GM12878 (cell line): ENCODE measurements around the gene NIN. TPM values are rescaled to one million over a fixed set of nuclear protein-coding genes. Genes with fewer than 3 reads are reported as not detected.

Source experiments
- CBX3 ChIP-seq: fragments of 200-600 bp; sonication (generic); IDR thresholded peaks from 2 replicates; pipeline ENCODE4 v1.6.1; 2016; ENCODE audit warnings: low read depth, borderline replicate concordance
- CBX5 ChIP-seq: sonication (generic); IDR thresholded peaks from 2 replicates; pipeline ENCODE4 v1.6.1; 2016; ENCODE audit warnings: low read depth, moderate library complexity, mild to moderate bottlenecking, inconsistent platforms
- CHD2 ChIP-seq: IDR thresholded peaks from 2 replicates; pipeline ENCODE4 v1.6.1; 2011; ENCODE audit warnings: low read depth, low read length, improper control_type of control experiment, borderline replicate concordance
- CREM ChIP-seq: IDR thresholded peaks from 2 replicates; pipeline ENCODE4 v1.6.1; 2014; ENCODE audit warnings: antibody characterized with exemption, low read depth
- CUX1 ChIP-seq: IDR thresholded peaks from 2 replicates; pipeline ENCODE4 v1.6.1; 2012; ENCODE audit warnings: improper control_type of control experiment, low read depth, low read length; ENCODE audit not compliant: insufficient replicate concordance
- EED ChIP-seq: sonication (generic); IDR thresholded peaks from 2 replicates; pipeline ENCODE4 v1.6.1; 2016; ENCODE audit warnings: antibody characterized with exemption, low read depth
- EP300 ChIP-seq, 2 experiments: fragments of 150-350 bp in 1 of 2; IDR thresholded peaks; 2 replicates each; pipeline ENCODE4 v1.6.1; 2011 to 2012; ENCODE audit warnings: low read depth in 2 of 2, low read length in 2 of 2, borderline replicate concordance in 1 of 2, improper control_type of control experiment in 1 of 2, inconsistent platforms in 1 of 2; ENCODE audit not compliant: control insufficient read depth in 1 of 2
- ESRRA ChIP-seq: IDR thresholded peaks from 2 replicates; pipeline ENCODE4 v1.6.1; 2012; ENCODE audit warnings: mild to moderate bottlenecking, low read length, improper control_type of control experiment
- HDAC6 ChIP-seq: fragments of 200-600 bp; sonication (generic); IDR thresholded peaks from one replicate; pipeline ENCODE4 v1.8.0; 2017; ENCODE audit warnings: antibody characterized with exemption; ENCODE audit not compliant: unreplicated experiment
- JUND ChIP-seq: IDR thresholded peaks from 2 replicates; pipeline ENCODE4 v1.6.1; 2012; ENCODE audit warnings: low read depth, mild to moderate bottlenecking, low read length, improper control_type of control experiment, moderate library complexity
- NBN ChIP-seq: fragments of 450-650 bp; IDR thresholded peaks from 2 replicates; pipeline ENCODE4 v1.6.1; 2016
- NFYA ChIP-seq: IDR thresholded peaks from 2 replicates; pipeline ENCODE4 v1.6.1; 2011; ENCODE audit warnings: low read depth, mild to moderate bottlenecking, low read length, improper control_type of control experiment, borderline replicate concordance
- NR2C2 ChIP-seq: IDR thresholded peaks from 2 replicates; pipeline ENCODE4 v1.6.1; 2011; ENCODE audit warnings: borderline replicate concordance, low read depth; ENCODE audit not compliant: control insufficient read depth, insufficient read length
- POLR2A ChIP-seq: IDR thresholded peaks from 2 replicates; pipeline ENCODE4 v1.6.1; 2011; ENCODE audit warnings: low read depth, mild to moderate bottlenecking, low read length
- POLR2AphosphoS2 ChIP-seq: IDR thresholded peaks from 2 replicates; pipeline ENCODE4 v1.6.1; 2011; ENCODE audit warnings: low read depth, mild to moderate bottlenecking, low read length, improper control_type of control experiment, moderate library complexity
- POLR2AphosphoS5 ChIP-seq: IDR thresholded peaks from 2 replicates; pipeline ENCODE4 v1.6.1; 2011; ENCODE audit warnings: mild to moderate bottlenecking, low read length, inconsistent platforms
- REST ChIP-seq: IDR thresholded peaks from 2 replicates; pipeline ENCODE4 v1.6.1; 2012; ENCODE audit warnings: mild to moderate bottlenecking, low read depth, low read length
- RFX5 ChIP-seq: IDR thresholded peaks from 2 replicates; pipeline ENCODE4 v1.6.1; 2011; ENCODE audit warnings: low read depth, low read length, improper control_type of control experiment
- SMAD1 ChIP-seq: fragments of 450-650 bp; IDR thresholded peaks from 2 replicates; pipeline ENCODE4 v1.6.1; 2018; ENCODE audit warnings: mild to moderate bottlenecking, low read depth; ENCODE audit not compliant: partially characterized antibody
- SPI1 ChIP-seq: IDR thresholded peaks from 2 replicates; pipeline ENCODE4 v1.6.1; 2011; ENCODE audit warnings: low read depth, mild to moderate bottlenecking, low read length, moderate library complexity, borderline replicate concordance; ENCODE audit not compliant: insufficient read depth
- TAF1 ChIP-seq: IDR thresholded peaks from 2 replicates; pipeline ENCODE4 v1.6.1; 2011; ENCODE audit warnings: mild to moderate bottlenecking, low read depth, low read length, borderline replicate concordance
- WRNIP1 ChIP-seq: IDR thresholded peaks from 2 replicates; pipeline ENCODE4 v1.6.1; 2011; ENCODE audit warnings: low read depth, low read length, improper control_type of control experiment, borderline replicate concordance
- ZNF384 ChIP-seq: IDR thresholded peaks from 2 replicates; pipeline ENCODE4 v1.6.1; 2012; ENCODE audit warnings: low read depth, mild to moderate bottlenecking, low read length, improper control_type of control experiment, borderline replicate concordance
- polyA plus RNA-seq, 11 experiments: library from polyadenylated mRNA; depleted of rRNA in 4 of 11; unstranded in 6 of 11; stranded (reverse) in 5 of 11; fragments of >200 nt; fragmentation: Nextera tagmentation in 4 of 11; fragmentation: Illumina TruSeq in 1 of 11; extraction: Ambion mirVana in 4 of 11; extraction: Trizol in 1 of 11; gene quantifications; 1 replicate in 1 of 11; 2 replicates in 10 of 11; pipeline versions ENCODE4 v1.2.1 to v1.2.3, GENCODE V29; 2011 to 2016; ENCODE audit warnings: inconsistent platforms in 2 of 11, missing spikeins in 2 of 11, low read depth in 1 of 11
- total RNA-seq, 4 experiments: library from RNA; depleted of rRNA in 3 of 4; stranded (reverse); fragments of >200 nt in 3 of 4; fragmentation: Illumina TruSeq in 1 of 4; extraction: Trizol in 1 of 4; gene quantifications; 2 replicates each; pipeline versions ENCODE4 v1.2.1 to v1.2.3, GENCODE V29; 2013 to 2021

NIN gene
- total and polyA plus RNA-seq, 10 of the 15 experiments (the other 5 are each of a cell fraction or from before 2014, with no cell fraction given), result 16.2 to 135 (median 70.3) TPM

GRCh38 chr14:50830932-50831725 lies at the start of gene NIN (continued):
- TF ChIP-seq ZNF384 (no peak), ESRRA (no peak), HDAC6 (no peak), RFX5 (no peak), SPI1 (0 out of 2 replicates have a peak, but pooled peaks have one; percentile 22), EED (no peak; the same call in 1 of the 2 replicates), CBX5 (no peak), JUND (no peak), POLR2AphosphoS2 (no peak), POLR2A (peak; percentile 72), NBN (peak; percentile 90), REST (no peak), TAF1 (peak; percentile 72; the same call in 1 of the 2 replicates), POLR2AphosphoS5 (peak; percentile 81), CUX1 (no peak), CREM (no peak), CBX3 (no peak), EP300 (IDR thresholded peaks at IDR 0.05; ENCODE audit: borderline replicate concordance in 1 of 2, control insufficient read depth in 1 of 2, low read depth in 2 of 2, low read length in 2 of 2) (no peak), NR2C2 (no peak), SMAD1 (no peak), NFYA (no peak), CHD2 (no peak), WRNIP1 (no peak)
